Neural cell (in vitro differentiated cells): Measurements from ENCODE around the gene UBA3. TPM values are rescaled to one million over a fixed set of nuclear protein-coding genes. Genes with fewer than 3 reads are reported as not detected.

Source experiments
- H2AFZ ChIP-seq: fragments of 200-600, 300-800 bp; sonication (generic), shearing (Covaris generic); 2 replicates; pipeline ENCODE4 v1.6.0; 2014; ENCODE audit warnings: low read depth, mild to moderate bottlenecking, antibody characterized with exemption, low read length, moderate library complexity
- H3F3A ChIP-seq: fragments of 200-600 bp; shearing (Covaris generic); 2 replicates; pipeline ENCODE4 v1.6.1; 2016; ENCODE audit warnings: mild to moderate bottlenecking, moderate library complexity, mixed read lengths, antibody characterized with exemption, low read length; ENCODE audit not compliant: insufficient read depth, poor library complexity, severe bottlenecking
- H3K27ac ChIP-seq: fragments of 200-600, 300-800 bp; sonication (generic), shearing (Covaris generic); 2 replicates; pipeline ENCODE4 v1.5.1; 2014; ENCODE audit warnings: mild to moderate bottlenecking, low read length, moderate library complexity
- H3K27me3 ChIP-seq: fragments of 300-800, 200-600 bp; sonication (generic), shearing (Covaris generic); 2 replicates; pipeline ENCODE4 v1.6.0; 2014; ENCODE audit warnings: mild to moderate bottlenecking, low read depth, low read length, moderate library complexity; ENCODE audit not compliant: insufficient read depth
- H3K36me3 ChIP-seq: fragments of 300-800, 200-600 bp; sonication (generic), shearing (Covaris generic); 2 replicates; pipeline ENCODE4 v1.5.1; 2014; ENCODE audit warnings: mild to moderate bottlenecking, antibody characterized with exemption, low read length, moderate library complexity; ENCODE audit not compliant: insufficient read depth
- H3K4me2 ChIP-seq: fragments of 300-800, 200-600 bp; sonication (generic), shearing (Covaris generic); 2 replicates; pipeline ENCODE4 v1.6.0; 2014; ENCODE audit warnings: mild to moderate bottlenecking, low read length
- H3K4me3 ChIP-seq: fragments of 300-800, 200-600 bp; sonication (generic), shearing (Covaris generic); 2 replicates; pipeline ENCODE4 v1.5.1; 2014; ENCODE audit warnings: mild to moderate bottlenecking, low read length, moderate library complexity
- H3K79me2 ChIP-seq: fragments of 200-600 bp; shearing (Covaris generic); replicated peaks from 2 replicates; pipeline ENCODE4 v1.6.0; 2014; ENCODE audit warnings: mild to moderate bottlenecking, low read length, moderate library complexity; ENCODE audit not compliant: insufficient read depth
- H3K9ac ChIP-seq: fragments of 300-800, 200-600 bp; sonication (generic), shearing (Covaris generic); 2 replicates; pipeline ENCODE4 v1.6.1; 2016; ENCODE audit warnings: mild to moderate bottlenecking, low read length, mixed read lengths
- H3K9me2 ChIP-seq: fragments of 200-600 bp; shearing (Covaris generic); 2 replicates; pipeline ENCODE4 v1.6.1; 2016; ENCODE audit warnings: mild to moderate bottlenecking, low read length, mixed read lengths; ENCODE audit not compliant: insufficient read depth
- H3K9me3 ChIP-seq: fragments of 200-600, 300-800 bp; sonication (generic), shearing (Covaris generic); 2 replicates; pipeline ENCODE4 v1.6.1; 2016; ENCODE audit warnings: mild to moderate bottlenecking, mixed run types, low read length, moderate library complexity, mixed read lengths
- H4K20me1 ChIP-seq: fragments of 200-600 bp; shearing (Covaris generic); 2 replicates; pipeline ENCODE4 v1.6.1; 2016; ENCODE audit warnings: mild to moderate bottlenecking, mixed run types; ENCODE audit not compliant: insufficient read depth
- CTCF ChIP-seq: fragments of 450-650 bp; IDR thresholded peaks from 2 replicates; pipeline ENCODE4 v1.5.1; 2014; ENCODE audit warnings: antibody characterized with exemption, mild to moderate bottlenecking, moderate library complexity; ENCODE audit not compliant: poor library complexity, severe bottlenecking
- EP300 ChIP-seq: fragments of 450-650 bp; conservative IDR thresholded peaks from 2 replicates; pipeline ENCODE4 v1.6.1; 2014; ENCODE audit warnings: antibody characterized with exemption, mild to moderate bottlenecking, moderate library complexity; ENCODE audit not compliant: poor library complexity, severe bottlenecking
- EZH2 ChIP-seq: fragments of 200-600, 300-800 bp; shearing (Covaris generic), sonication (generic); IDR thresholded peaks from 2 replicates; pipeline ENCODE4 v1.6.1; 2014; ENCODE audit warnings: antibody characterized with exemption, low read length, borderline replicate concordance, mild to moderate bottlenecking; ENCODE audit not compliant: insufficient read depth, poor library complexity, severe bottlenecking
- MXI1 ChIP-seq: fragments of 450-650 bp; conservative IDR thresholded peaks from 2 replicates; pipeline ENCODE4 v1.6.1; 2014; ENCODE audit warnings: antibody characterized with exemption, mild to moderate bottlenecking; ENCODE audit not compliant: poor library complexity, severe bottlenecking
- POLR2AphosphoS5 ChIP-seq: IDR thresholded peaks from 2 replicates; pipeline ENCODE4 v1.6.1; 2012
- RAD21 ChIP-seq: fragments of 450-650 bp; conservative IDR thresholded peaks from 2 replicates; pipeline ENCODE4 v1.6.1; 2014; ENCODE audit warnings: antibody characterized with exemption, mild to moderate bottlenecking, moderate library complexity
- SMC3 ChIP-seq: fragments of 450-650 bp; conservative IDR thresholded peaks from 2 replicates; pipeline ENCODE4 v1.6.1; 2014; ENCODE audit warnings: antibody characterized with exemption, mild to moderate bottlenecking, moderate library complexity; ENCODE audit not compliant: poor library complexity
- TAF1 ChIP-seq: IDR thresholded peaks from 2 replicates; pipeline ENCODE4 v1.6.1; 2012; ENCODE audit warnings: low read depth
- polyA plus RNA-seq: library from polyadenylated mRNA; depleted of rRNA; stranded (reverse); fragments of >200 nt; gene quantifications from 2 replicates; pipeline ENCODE4 v1.2.3, GENCODE V29; 2014
- TF ChIP-seq, protein P1 (sequence below): IDR thresholded peaks from 2 replicates; pipeline ENCODE4 v1.6.1; 2012; ENCODE audit warnings: borderline replicate concordance

UBA3 gene
- polyA plus RNA-seq, 1 donor from 2014 or later = 168 TPM

- TF ChIP-seq CTCF = no peak
- no peak for TF ChIP-seq POLR2AphosphoS5
Measured at GRCh38 chr3:69072928-69073327, 7.2 kb downstream of the UBA3 start (continued).

- H3K9ac ChIP-seq = no peak overlapping the region
- H2AFZ ChIP-seq = no peak overlapping the region
Measured at GRCh38 chr3:69066121-69066520, 14.0 kb downstream of the UBA3 start.

More at GRCh38 chr3:69066121-69066520, 14.0 kb downstream of the UBA3 start:
- H3F3A ChIP-seq = no peaks in the 10 kb centered on the region
- no peak overlapping the region for H3K4me3 ChIP-seq
- no peak overlapping the region for H3K4me2 ChIP-seq
- no peaks in the 10 kb centered on the region for H3K79me2 ChIP-seq
- no peaks in the 10 kb centered on the region for H4K20me1 ChIP-seq
- H3K27me3 ChIP-seq = no peaks in the 10 kb centered on the region
- H3K27ac ChIP-seq = no peak overlapping the region
- H3K9me3 ChIP-seq = no peaks in the 10 kb centered on the region
- peaks cover 3% of the 10 kb centered on the region for H3K36me3 ChIP-seq
- H3K9me2 ChIP-seq = no peaks in the 10 kb centered on the region
- TF ChIP-seq TAF1 (no peak), SMC3 (no peak), EP300 (no peak), CTCF (no peak), MXI1 (no peak), POLR2AphosphoS5 (no peak), EZH2 (no peak), RAD21 (no peak)
- TF ChIP-seq, protein P1, sequence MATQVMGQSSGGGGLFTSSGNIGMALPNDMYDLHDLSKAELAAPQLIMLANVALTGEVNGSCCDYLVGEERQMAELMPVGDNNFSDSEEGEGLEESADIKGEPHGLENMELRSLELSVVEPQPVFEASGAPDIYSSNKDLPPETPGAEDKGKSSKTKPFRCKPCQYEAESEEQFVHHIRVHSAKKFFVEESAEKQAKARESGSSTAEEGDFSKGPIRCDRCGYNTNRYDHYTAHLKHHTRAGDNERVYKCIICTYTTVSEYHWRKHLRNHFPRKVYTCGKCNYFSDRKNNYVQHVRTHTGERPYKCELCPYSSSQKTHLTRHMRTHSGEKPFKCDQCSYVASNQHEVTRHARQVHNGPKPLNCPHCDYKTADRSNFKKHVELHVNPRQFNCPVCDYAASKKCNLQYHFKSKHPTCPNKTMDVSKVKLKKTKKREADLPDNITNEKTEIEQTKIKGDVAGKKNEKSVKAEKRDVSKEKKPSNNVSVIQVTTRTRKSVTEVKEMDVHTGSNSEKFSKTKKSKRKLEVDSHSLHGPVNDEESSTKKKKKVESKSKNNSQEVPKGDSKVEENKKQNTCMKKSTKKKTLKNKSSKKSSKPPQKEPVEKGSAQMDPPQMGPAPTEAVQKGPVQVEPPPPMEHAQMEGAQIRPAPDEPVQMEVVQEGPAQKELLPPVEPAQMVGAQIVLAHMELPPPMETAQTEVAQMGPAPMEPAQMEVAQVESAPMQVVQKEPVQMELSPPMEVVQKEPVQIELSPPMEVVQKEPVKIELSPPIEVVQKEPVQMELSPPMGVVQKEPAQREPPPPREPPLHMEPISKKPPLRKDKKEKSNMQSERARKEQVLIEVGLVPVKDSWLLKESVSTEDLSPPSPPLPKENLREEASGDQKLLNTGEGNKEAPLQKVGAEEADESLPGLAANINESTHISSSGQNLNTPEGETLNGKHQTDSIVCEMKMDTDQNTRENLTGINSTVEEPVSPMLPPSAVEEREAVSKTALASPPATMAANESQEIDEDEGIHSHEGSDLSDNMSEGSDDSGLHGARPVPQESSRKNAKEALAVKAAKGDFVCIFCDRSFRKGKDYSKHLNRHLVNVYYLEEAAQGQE = no peak
